Activated naive CD4-positive, alpha-beta T cell treated with anti-CD3 and anti-CD28 coated beads for 36 hours (primary cell): ENCODE data around the gene CACNA1F. TPM values are rescaled to one million over a fixed set of nuclear protein-coding genes. Genes with fewer than 3 reads are reported as not detected.
A peak's percentile ranks its signal among the peaks of the same experiment; 100 is the strongest.

Source experiments
- CTCF ChIA-PET: fragments of 350-600 bp; sonication (Branson Sonifier 250); formaldehyde crosslinking; loops from one replicate; lab custom pipeline; 2021; ENCODE audit warnings: antibody characterized with exemption; lab: Charles Lee
- DNase-seq: peaks from one replicate; pipeline ENCODE4 v3.0.0-alpha.2; 2020
- H3K27ac Mint-ChIP-seq: one replicate; pipeline ENCODE4 v1.8.0; 2021; ENCODE audit warnings: mild to moderate bottlenecking, mixed read lengths
- H3K27me3 Mint-ChIP-seq: one replicate; pipeline ENCODE4 v1.8.0; 2021; ENCODE audit warnings: low read depth, mixed read lengths
- H3K36me3 Mint-ChIP-seq: one replicate; pipeline ENCODE4 v1.8.0; 2021; ENCODE audit warnings: low read depth, mixed read lengths
- H3K4me1 Mint-ChIP-seq: one replicate; pipeline ENCODE4 v1.8.0; 2021; ENCODE audit warnings: low read depth, mixed read lengths
- H3K4me3 Mint-ChIP-seq: one replicate; pipeline ENCODE4 v1.8.0; 2021; ENCODE audit warnings: mild to moderate bottlenecking, moderate library complexity, mixed read lengths
- H3K9me3 Mint-ChIP-seq: one replicate; pipeline ENCODE4 v1.8.0; 2021; ENCODE audit warnings: mixed read lengths
- intact Hi-C: fragments of 100-400 bp; cut with micrococcal nuclease; formaldehyde crosslinking; loops from one replicate; pipeline ENCODE4 v1.15.1; 2023
- total RNA-seq, 2 experiments: library from RNA; stranded (reverse); gene quantifications; one replicate each; pipeline ENCODE4 v1.2.3, GENCODE V29; 2021

CACNA1F gene
- total RNA-seq, result 1 to 10 TPM in 1 of 2 experiments, under 1 TPM in 1; 0.62 to 1.0 TPM

DNA sequence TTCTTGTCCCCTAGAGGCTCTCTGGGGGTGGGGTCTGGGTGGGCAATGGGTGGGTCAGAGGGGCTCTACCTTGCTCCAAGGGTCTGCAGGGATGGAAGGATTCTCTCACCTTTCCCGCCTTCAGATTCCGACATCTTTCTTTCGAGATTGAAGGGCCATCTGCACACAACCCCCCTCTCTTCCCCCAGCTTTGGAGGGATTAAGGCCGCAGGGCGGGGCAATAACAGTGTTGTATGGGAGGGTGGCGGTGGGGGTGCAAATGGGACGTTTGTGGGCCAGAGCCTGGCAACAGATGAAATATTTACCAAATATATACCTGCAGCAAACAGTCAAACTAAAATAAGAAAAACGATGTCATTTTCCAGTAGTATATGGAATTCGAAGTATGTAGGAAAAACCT is at the start of gene CACNA1F:
Gene CACNA1F, minus strand, starts transcription at position 165 of the 400 bp plus-strand sequence. Its CDS starts 31 bp downstream, at position 134.
- Mint-ChIP-seq H3K4me1 (peaks cover 24% of the 10 kb centered on the region), H3K27ac (no peak within 1 kb of the TSS), H3K9me3 (no peaks in the 10 kb centered on the region), H3K36me3 (peaks cover 3% of the 10 kb centered on the region), H3K4me3 (no peak within 1 kb of the TSS), H3K27me3 (no peaks in the 10 kb centered on the region)
- no peak for DNase-seq
- CTCF ChIA-PET, result interaction anchor here (0.6 kb wide), 1 partner anchor 40 kb away, joined by 4 read pairs; no protein-coding TSS in a partner anchor
- intact Hi-C loops, result no loop called here

DNA sequence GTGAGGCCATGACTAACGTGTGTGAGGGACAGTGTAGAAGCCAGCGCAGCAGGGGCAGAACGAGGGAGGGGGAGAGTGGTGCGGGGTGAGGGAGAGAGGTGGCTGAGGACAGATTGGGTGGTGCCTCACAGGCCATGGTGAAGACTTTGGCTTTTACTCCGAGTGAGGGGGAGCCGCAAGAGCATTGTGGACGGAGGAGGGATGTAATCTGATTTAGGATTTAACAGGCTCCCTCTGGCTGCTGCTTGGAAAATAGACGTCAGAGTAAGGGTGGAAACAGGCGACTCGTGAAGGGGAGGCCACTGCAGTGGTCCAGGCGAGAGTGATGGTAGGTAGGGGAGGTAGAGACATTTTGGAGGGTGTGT is 49.5 kb upstream of the CACNA1F start:
- H3K4me3 Mint-ChIP-seq, result no peak overlapping the region
- H3K36me3 Mint-ChIP-seq, result no peaks in the 10 kb centered on the region
- CTCF ChIA-PET, result no interaction called here
- H3K27ac Mint-ChIP-seq, result peak overlapping the region; percentile 28
- peaks cover 50% of the 10 kb centered on the region for H3K4me1 Mint-ChIP-seq
- H3K27me3 Mint-ChIP-seq, result no peaks in the 10 kb centered on the region
- DNase-seq, result no peak
- H3K9me3 Mint-ChIP-seq, result no peaks in the 10 kb centered on the region
- intact Hi-C loops, result no loop called here

DNA sequence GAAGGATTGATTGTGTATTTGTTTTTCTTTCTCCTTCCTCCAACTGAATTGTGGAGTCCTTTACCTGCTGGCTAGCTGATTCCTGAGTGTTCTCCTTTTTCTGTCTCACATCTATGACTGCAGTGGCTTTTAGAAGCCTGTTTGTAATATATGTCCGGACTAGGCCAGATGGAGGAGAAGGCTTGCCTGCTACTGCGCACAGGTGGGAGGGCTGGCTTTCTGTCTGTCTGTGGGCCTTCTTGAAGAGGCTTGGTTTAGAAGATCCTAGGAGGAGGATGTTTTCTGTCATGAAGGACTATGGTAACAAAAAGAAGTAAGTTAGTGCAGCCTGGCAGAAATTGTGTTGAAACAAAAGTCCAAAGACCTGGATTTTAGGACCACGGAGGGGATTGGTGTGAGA is 44.9 kb upstream of the CACNA1F start:
- intact Hi-C loops, result loop anchor here (10.0 kb wide), 1 partner anchor 647 kb away; the partner anchor contains the start of gene CLCN5
- DNase-seq, result no peak
- H3K4me1 Mint-ChIP-seq, result peaks cover 85% of the 10 kb centered on the region
- H3K9me3 Mint-ChIP-seq, result no peaks in the 10 kb centered on the region
- H3K4me3 Mint-ChIP-seq, result peak overlapping the region; percentile 39
- CTCF ChIA-PET, result no interaction called here
- peaks cover 2% of the 10 kb centered on the region for H3K36me3 Mint-ChIP-seq
- no peaks in the 10 kb centered on the region for H3K27me3 Mint-ChIP-seq
- peak overlapping the region; percentile 94 for H3K27ac Mint-ChIP-seq

GRCh38 chrX:49277535-49277830 is 44.3 kb upstream of the CACNA1F start:
- Mint-ChIP-seq H3K36me3 (peaks cover 2% of the 10 kb centered on the region), H3K4me3 (peak overlapping the region; percentile 39), H3K4me1 (peaks cover 86% of the 10 kb centered on the region), H3K27ac (peak overlapping the region; percentile 94), H3K27me3 (no peaks in the 10 kb centered on the region), H3K9me3 (no peaks in the 10 kb centered on the region)
- CTCF ChIA-PET, result no interaction called here
- no peak for DNase-seq
- intact Hi-C loops, result loop anchor here (1.0 to 10.0 kb wide), 3 partner anchors 8 to 647 kb away; partner anchors contain the start of genes CLCN5 and PPP1R3F

DNA sequence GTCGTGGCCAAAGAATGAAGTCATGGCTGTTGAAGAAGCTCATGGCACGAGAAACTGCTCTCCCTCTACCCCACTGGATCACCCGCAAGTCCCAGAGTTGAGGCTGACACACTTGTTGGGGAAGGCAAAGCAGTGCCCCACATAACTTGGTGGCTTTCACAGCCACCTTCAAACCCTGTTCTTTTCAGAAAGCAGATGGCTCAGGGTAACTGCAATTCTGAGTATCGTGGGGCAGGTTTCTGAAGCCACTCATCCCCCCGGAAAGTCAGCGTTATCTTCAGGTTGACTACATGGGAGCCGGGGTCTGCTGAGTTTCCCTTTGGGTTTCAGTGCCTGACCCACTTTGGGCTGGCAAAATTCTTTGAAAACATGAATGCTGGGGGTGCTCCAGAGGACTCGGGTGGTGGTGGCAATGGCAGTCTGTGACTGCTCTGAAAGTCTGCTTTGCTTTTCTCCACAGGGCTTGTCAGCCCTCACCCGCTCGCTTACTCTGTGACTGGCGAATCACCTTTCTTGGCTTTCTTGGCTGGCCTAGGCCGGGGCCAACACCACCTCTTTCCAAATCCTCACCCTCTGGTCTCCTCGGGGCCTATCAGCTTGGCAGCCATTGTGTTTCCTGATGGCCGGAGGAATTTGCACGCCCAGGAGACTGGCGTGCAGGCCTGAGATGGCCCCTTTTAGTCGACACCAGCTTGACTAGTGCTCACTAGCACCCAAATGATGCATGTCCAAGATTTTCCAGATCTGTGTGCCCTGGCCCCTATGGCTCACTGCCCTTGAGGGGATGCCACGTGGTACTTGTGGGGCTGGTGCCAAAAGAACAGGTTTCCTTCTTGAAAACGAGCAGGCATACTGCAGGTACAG is 43.8 kb upstream of the CACNA1F start:
- H3K36me3 Mint-ChIP-seq, result peaks cover 2% of the 10 kb centered on the region
- CTCF ChIA-PET, result no interaction called here
- peaks cover 86% of the 10 kb centered on the region for H3K4me1 Mint-ChIP-seq
- intact Hi-C loops, result loop anchor here (1.0 to 10.0 kb wide), 3 partner anchors 8 to 648 kb away; partner anchors contain the start of genes CLCN5 and PPP1R3F
- H3K9me3 Mint-ChIP-seq, result no peaks in the 10 kb centered on the region
- no peak overlapping the region for H3K4me3 Mint-ChIP-seq
- H3K27me3 Mint-ChIP-seq, result no peaks in the 10 kb centered on the region
- peak overlapping the region; percentile 94 for H3K27ac Mint-ChIP-seq
- DNase-seq, result peak; percentile 64

DNA sequence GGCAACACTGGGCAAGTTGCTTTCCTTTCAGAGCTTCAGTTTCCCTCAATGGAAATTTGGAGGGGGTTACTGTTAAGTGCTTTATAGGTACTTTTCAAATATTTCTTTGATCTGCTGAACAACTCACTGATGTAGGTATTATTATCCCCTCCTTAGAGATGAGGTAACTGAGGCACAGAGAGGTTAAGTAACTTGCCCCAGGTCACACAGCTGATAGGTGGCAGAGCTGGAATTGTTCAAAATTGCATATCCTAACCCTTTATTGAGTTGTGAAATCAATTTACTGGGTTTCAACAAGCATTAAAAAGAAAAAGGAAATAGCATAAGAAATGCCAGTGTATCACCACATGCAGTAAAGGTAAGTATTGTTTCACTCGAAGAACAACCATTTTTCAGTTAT is 43.1 kb upstream of the CACNA1F start:
- Mint-ChIP-seq H3K36me3 (peaks cover 4% of the 10 kb centered on the region), H3K9me3 (no peaks in the 10 kb centered on the region), H3K27ac (peak overlapping the region; percentile 94), H3K4me3 (no peak overlapping the region), H3K27me3 (no peaks in the 10 kb centered on the region), H3K4me1 (peaks cover 90% of the 10 kb centered on the region)
- intact Hi-C loops, result loop anchor here (2.0 to 10.0 kb wide), 2 partner anchors 45 to 649 kb away; partner anchors contain the start of gene CLCN5
- DNase-seq, result no peak
- CTCF ChIA-PET, result interaction anchor here (0.5 kb wide), 1 partner anchor 33 kb away, joined by 3 read pairs; no protein-coding TSS in a partner anchor

GRCh38 chrX:49273181-49273727 is 40.1 kb upstream of the CACNA1F start:
- peak overlapping the region; percentile 67 for H3K4me3 Mint-ChIP-seq
- no peaks in the 10 kb centered on the region for H3K9me3 Mint-ChIP-seq
- intact Hi-C loops, result loop anchor here (10.0 kb wide), 1 partner anchor 652 kb away; the partner anchor contains the start of gene CLCN5
- H3K27me3 Mint-ChIP-seq, result no peaks in the 10 kb centered on the region
- peaks cover 8% of the 10 kb centered on the region for H3K36me3 Mint-ChIP-seq
- CTCF ChIA-PET, result no interaction called here
- H3K27ac Mint-ChIP-seq, result peak overlapping the region; percentile 86
- peaks cover 72% of the 10 kb centered on the region for H3K4me1 Mint-ChIP-seq
- DNase-seq, result peak; percentile 47

DNA sequence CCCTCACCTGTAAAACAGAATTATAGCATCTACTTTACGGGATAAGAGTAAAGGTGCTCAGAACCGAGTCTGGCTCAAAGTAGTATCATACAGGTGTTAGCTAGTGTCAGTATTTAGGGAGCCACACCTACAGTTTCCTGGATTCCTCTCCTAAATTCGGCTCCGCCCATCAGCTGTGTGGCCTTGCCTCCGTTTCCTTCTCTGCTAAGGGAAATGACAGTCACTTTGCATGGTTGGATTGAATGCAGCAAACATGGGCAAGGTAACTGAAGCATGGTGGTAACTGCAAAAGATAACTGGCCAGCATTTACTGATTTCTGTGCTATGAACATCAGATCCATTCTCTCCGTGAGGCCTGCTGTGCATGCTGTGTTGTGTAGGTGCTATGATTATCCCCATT is 39.3 kb upstream of the CACNA1F start:
- Mint-ChIP-seq H3K27ac (peak overlapping the region; percentile 86), H3K4me1 (peaks cover 70% of the 10 kb centered on the region), H3K9me3 (no peaks in the 10 kb centered on the region), H3K4me3 (peak overlapping the region; percentile 67), H3K36me3 (peaks cover 8% of the 10 kb centered on the region), H3K27me3 (no peaks in the 10 kb centered on the region)
- CTCF ChIA-PET, result interaction anchor here (0.6 kb wide), 2 partner anchors 123 to 837 kb away, joined by 3 to 4 read pairs; no protein-coding TSS in a partner anchor
- intact Hi-C loops, result loop anchor here (10.0 kb wide), 1 partner anchor 652 kb away; the partner anchor contains the start of gene CLCN5
- DNase-seq, result peak; percentile 58

DNA sequence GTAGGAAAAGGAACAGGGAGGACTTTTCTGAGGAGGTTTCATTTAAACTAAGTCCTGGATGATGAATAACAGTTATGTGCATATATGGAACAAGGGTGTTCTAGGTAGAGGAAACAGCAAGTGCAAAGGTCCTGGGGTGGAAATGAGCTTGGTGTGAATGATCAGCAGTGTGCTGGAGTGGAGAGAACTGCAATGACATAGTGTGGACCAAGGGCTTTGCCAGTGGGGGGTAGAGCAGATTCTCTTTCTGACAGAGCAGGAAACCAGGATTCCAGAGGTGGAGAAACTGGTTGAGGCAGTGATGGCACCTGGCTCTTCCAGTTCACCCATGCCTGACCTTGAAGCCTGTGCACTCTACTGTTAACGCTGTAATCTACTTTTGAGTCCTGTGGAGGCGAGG is 38.2 kb upstream of the CACNA1F start:
- Mint-ChIP-seq H3K36me3 (peaks cover 6% of the 10 kb centered on the region), H3K4me3 (peak overlapping the region; percentile 72), H3K4me1 (peaks cover 59% of the 10 kb centered on the region), H3K27ac (peak overlapping the region; percentile 86), H3K9me3 (no peaks in the 10 kb centered on the region), H3K27me3 (no peaks in the 10 kb centered on the region)
- CTCF ChIA-PET, result no interaction called here
- peak; percentile 59 for DNase-seq
- intact Hi-C loops, result loop anchor here (10.0 kb wide), 1 partner anchor 653 kb away; the partner anchor contains the start of gene CLCN5

- Mint-ChIP-seq H3K4me3 (peak overlapping the region; percentile 72), H3K27ac (peak overlapping the region; percentile 86), H3K36me3 (peaks cover 6% of the 10 kb centered on the region), H3K27me3 (no peaks in the 10 kb centered on the region), H3K9me3 (no peaks in the 10 kb centered on the region), H3K4me1 (peaks cover 50% of the 10 kb centered on the region)
- intact Hi-C loops, result loop anchor here (10.0 kb wide), 1 partner anchor 654 kb away; the partner anchor contains the start of gene CLCN5
- DNase-seq, result no peak
- CTCF ChIA-PET, result no interaction called here
Measured at GRCh38 chrX:49270249-49270921, 37.2 kb upstream of the CACNA1F start.

- CTCF ChIA-PET, result interaction anchor here (0.6 to 1.1 kb wide), 2 partner anchors 77 to 96 kb away, joined by 3 read pairs; no protein-coding TSS in a partner anchor
- H3K27ac Mint-ChIP-seq, result peak within 1 kb of the TSS; percentile 98
- no peaks in the 10 kb centered on the region for H3K27me3 Mint-ChIP-seq
- H3K9me3 Mint-ChIP-seq, result no peaks in the 10 kb centered on the region
- peaks cover 50% of the 10 kb centered on the region for H3K4me1 Mint-ChIP-seq
- peaks cover 6% of the 10 kb centered on the region for H3K36me3 Mint-ChIP-seq
- peak within 1 kb of the TSS; percentile 85 for H3K4me3 Mint-ChIP-seq
- no peak for DNase-seq
- intact Hi-C loops, result loop anchor here (1.0 to 10.0 kb wide), 9 partner anchors 7 to 655 kb away; partner anchors contain the start of genes CLCN5, SYP and TFE3
Measured at GRCh38 chrX:49269767-49270248, 36.7 kb upstream of the CACNA1F start, which contains the start of gene PPP1R3F. PPP1R3F (plus strand) TSS chrX:49269793; CDS start chrX:49269870, 77 bp downstream.
